H1 (cell line): ENCODE results near the gene USP38. TPM values are rescaled to one million over a fixed set of nuclear protein-coding genes. Genes with fewer than 3 reads are reported as not detected.

Source experiments
- ASH2L ChIP-seq: fragments of 200-600, 300-600 bp; sonication (generic); IDR thresholded peaks from one replicate; pipeline ENCODE4 v1.7.1; 2017; ENCODE audit warnings: low read length
- BACH1 ChIP-seq: IDR thresholded peaks from 2 replicates; pipeline ENCODE4 v1.6.1; 2012; ENCODE audit warnings: low read length, improper control_type of control experiment
- CHD1 ChIP-seq: IDR thresholded peaks from 2 replicates; pipeline ENCODE4 v1.6.1; 2012; ENCODE audit warnings: low read depth, low read length, improper control_type of control experiment
- CHD2 ChIP-seq: IDR thresholded peaks from 2 replicates; pipeline ENCODE4 v1.6.1; 2012; ENCODE audit warnings: low read length, improper control_type of control experiment
- CREB1 ChIP-seq: IDR thresholded peaks from 2 replicates; pipeline ENCODE4 v1.6.1; 2012; ENCODE audit warnings: inconsistent platforms
- E2F6 ChIP-seq: IDR thresholded peaks from 2 replicates; pipeline ENCODE4 v1.6.1; 2012; ENCODE audit warnings: inconsistent platforms
- GABPA ChIP-seq: IDR thresholded peaks from 2 replicates; pipeline ENCODE4 v1.6.1; 2011; ENCODE audit warnings: mild to moderate bottlenecking, low read length, moderate library complexity, borderline replicate concordance; ENCODE audit not compliant: insufficient read depth
- GTF2F1 ChIP-seq: IDR thresholded peaks from 2 replicates; pipeline ENCODE4 v1.6.1; 2012; ENCODE audit warnings: low read depth, low read length, improper control_type of control experiment, borderline replicate concordance
- JUN ChIP-seq: IDR thresholded peaks from 2 replicates; pipeline ENCODE4 v1.6.1; 2011; ENCODE audit warnings: low read depth, mild to moderate bottlenecking, improper control_type of control experiment, low read length
- JUND ChIP-seq: IDR thresholded peaks from 2 replicates; pipeline ENCODE4 v1.6.1; 2011; ENCODE audit warnings: mild to moderate bottlenecking, improper control_type of control experiment, low read length
- KDM1A ChIP-seq: fragments of 200-600, 300-600 bp; sonication (generic); IDR thresholded peaks from 2 replicates; pipeline ENCODE4 v1.7.1; 2016; ENCODE audit warnings: mild to moderate bottlenecking, low read length, borderline replicate concordance
- KDM4A ChIP-seq: IDR thresholded peaks from one replicate; pipeline ENCODE4 v1.7.1; 2012; ENCODE audit warnings: low read depth, mild to moderate bottlenecking, moderate library complexity, low read length, inconsistent platforms; ENCODE audit not compliant: severe bottlenecking
- MAX ChIP-seq: IDR thresholded peaks from 2 replicates; pipeline ENCODE4 v1.6.1; 2012; ENCODE audit warnings: inconsistent platforms
- NRF1 ChIP-seq: IDR thresholded peaks from 2 replicates; pipeline ENCODE4 v1.6.1; 2011; ENCODE audit warnings: mild to moderate bottlenecking, low read depth, low read length, improper control_type of control experiment
- PHF8 ChIP-seq: fragments of 200-600 bp; sonication (generic); conservative IDR thresholded peaks from 2 replicates; pipeline ENCODE4 v1.7.1; 2012; ENCODE audit warnings: low read depth, mild to moderate bottlenecking, inconsistent platforms, low read length, moderate library complexity
- POLR2A ChIP-seq, 2 experiments: IDR thresholded peaks; 1 replicate in 1 of 2; 2 replicates in 1 of 2; pipeline ENCODE4 v1.6.1; 2011; ENCODE audit warnings: low read depth in 2 of 2, low read length in 2 of 2, mild to moderate bottlenecking in 2 of 2; ENCODE audit errors: control extremely low read depth in 1 of 2
- POLR2AphosphoS5 ChIP-seq: IDR thresholded peaks from 2 replicates; pipeline ENCODE4 v1.6.1; 2011; ENCODE audit warnings: low read depth, low read length
- RBBP5 ChIP-seq: IDR thresholded peaks from 2 replicates; pipeline ENCODE4 v1.7.1; 2012; ENCODE audit warnings: low read depth, mild to moderate bottlenecking, inconsistent platforms, low read length, moderate library complexity, borderline replicate concordance
- SIN3A ChIP-seq, 2 experiments: IDR thresholded peaks in 1 of 2; conservative IDR thresholded peaks in 1 of 2; 2 replicates each; pipeline ENCODE4 v1.6.1; 2011 to 2012; ENCODE audit warnings: low read length in 2 of 2, improper control_type of control experiment in 1 of 2, low read depth in 1 of 2, mild to moderate bottlenecking in 1 of 2
- SIRT6 ChIP-seq: IDR thresholded peaks from one replicate; pipeline ENCODE4 v1.7.1; 2012; ENCODE audit warnings: low read length, inconsistent platforms
- SP4 ChIP-seq: IDR thresholded peaks from 2 replicates; pipeline ENCODE4 v1.6.1; 2012; ENCODE audit warnings: low read length, inconsistent platforms
- SRF ChIP-seq: IDR thresholded peaks from 2 replicates; pipeline ENCODE4 v1.6.1; 2011; ENCODE audit warnings: mild to moderate bottlenecking, low read depth, low read length, moderate library complexity
- TAF1 ChIP-seq: IDR thresholded peaks from 2 replicates; pipeline ENCODE4 v1.6.1; 2011; ENCODE audit warnings: mild to moderate bottlenecking, low read depth, low read length
- TBP ChIP-seq: IDR thresholded peaks from 2 replicates; pipeline ENCODE4 v1.6.1; 2011; ENCODE audit warnings: low read depth, low read length, improper control_type of control experiment
- TEAD4 ChIP-seq: IDR thresholded peaks from 2 replicates; pipeline ENCODE4 v1.6.1; 2012; ENCODE audit warnings: low read depth, low read length, inconsistent platforms, mixed read lengths
- YY1 ChIP-seq: IDR thresholded peaks from 2 replicates; pipeline ENCODE4 v1.6.1; 2011; ENCODE audit warnings: low read depth, mild to moderate bottlenecking, low read length
- polyA plus RNA-seq, 7 experiments: library from polyadenylated mRNA; depleted of rRNA in 3 of 7; stranded (reverse) in 5 of 7; unstranded in 2 of 7; fragments of >200 nt in 5 of 7; fragments of 200-250 nt in 2 of 7; gene quantifications; 1 replicate in 5 of 7; 2 replicates in 1 of 7; 4 replicates in 1 of 7; pipeline versions ENCODE4 v1.2.1 to v1.2.3, GENCODE V29; 2011 to 2013; ENCODE audit warnings: missing spikeins in 2 of 7, mixed read lengths in 2 of 7
- total RNA-seq: library from RNA; stranded (reverse); fragmentation: NEBNext Ultra II Directional; extraction: Animal tissue kit (Norgen Biotek cat#: 25700); gene quantifications from 2 replicates; pipeline ENCODE4 v1.2.1, GENCODE V29; 2021

USP38 gene
- total and polyA plus RNA-seq, 2 of the 8 experiments (the other 6 are each of a cell fraction or from before 2014, with no cell fraction given): 3.2 to 10.5 TPM

GRCh38 chr4:143184503-143185252 is at the start of gene USP38 (continued):
- TF ChIP-seq KDM1A (no peak), SP4 (0 out of 2 replicates have a peak, but pooled peaks have one; percentile 18), RBBP5 (peak; percentile 30; the same call in 1 of the 2 replicates), GTF2F1 (no peak), CREB1 (peak; percentile 88), CHD1 (no peak), YY1 (peak; percentile 56; the same call in 1 of the 2 replicates), SIN3A (conservative IDR thresholded peaks at IDR 0.05 in 1 of 2, IDR thresholded peaks at IDR 0.05 in 1 of 2; ENCODE audit: low read depth in 1 of 2, low read length in 2 of 2) (peak; percentile 48 to 80; a peak in 2 of 4 replicates), TAF1 (peak; percentile 88), NRF1 (peak; percentile 18; the same call in 1 of the 2 replicates), JUN (no peak), GABPA (peak; percentile 80; the same call in 1 of the 2 replicates), BACH1 (peak; percentile 43; the same call in 1 of the 2 replicates), TEAD4 (0 out of 2 replicates have a peak, but pooled peaks have one; percentile 16), JUND (no peak), TBP (peak; percentile 76), POLR2AphosphoS5 (peak; percentile 87), PHF8 (peak; percentile 69), SIRT6 (no peak), POLR2A (IDR thresholded peaks at IDR 0.05; ENCODE audit: control extremely low read depth in 1 of 2, low read depth in 2 of 2, low read length in 2 of 2) (peak; percentile 72 to 88), CHD2 (peak; percentile 56), E2F6 (peak; percentile 57), SRF (no peak), ASH2L (peak; percentile 98), KDM4A (peak; percentile 63), MAX (peak; percentile 65)
